ENCODE data around the gene OVCA2.

- TF ChIP-seq CTCF (IDR thresholded peaks at IDR 0.05 in 8 of 11, conservative IDR thresholded peaks at IDR 0.05 in 3 of 11), result no peak
- no peak for TF ChIP-seq POLR2A (IDR thresholded peaks at IDR 0.05)
These were observed 9.5 kb downstream of the OVCA2 start for GRCh38 chr17:2051061-2051932.

Measured in spleen (tissue), 7 donors.